GM19468 (cell line): ENCODE data around the gene KIAA1217.

Experiments used
- ATAC-seq: cut with Tn5 transposase; IDR thresholded peaks from one replicate; pipeline ENCODE4 v1.9.1; 2021; ENCODE audit warnings: mild to moderate bottlenecking, moderate library complexity, moderate number of reproducible peaks; ENCODE audit not compliant: unreplicated experiment; ENCODE audit errors: extremely low read depth

Gene KIAA1217

GRCh38 chr10:24453973-24454372 is 245.0 kb downstream of the KIAA1217 start:
- no peak for ATAC-seq

- no peak for ATAC-seq
These were observed 246.5 kb downstream of the KIAA1217 start for GRCh38 chr10:24455447-24455846.

GRCh38 chr10:24456322-24456721 is 247.4 kb downstream of the KIAA1217 start:
- no peak for ATAC-seq

- ATAC-seq = no peak
These were observed 248.9 kb downstream of the KIAA1217 start for GRCh38 chr10:24457661-24458318.

- ATAC-seq = no peak
These were observed 250.9 kb downstream of the KIAA1217 start for GRCh38 chr10:24459836-24460235.

- no peak for ATAC-seq
These were observed 253.4 kb downstream of the KIAA1217 start for GRCh38 chr10:24462291-24462813.

- no peak for ATAC-seq
These were observed 254.1 kb downstream of the KIAA1217 start for GRCh38 chr10:24462889-24463552.

- ATAC-seq = no peak
These were observed 254.9 kb downstream of the KIAA1217 start for GRCh38 chr10:24463611-24464426.

- no peak for ATAC-seq
These were observed 256.4 kb downstream of the KIAA1217 start for GRCh38 chr10:24465124-24465874.

GRCh38 chr10:24465891-24466818 is 257.2 kb downstream of the KIAA1217 start:
- peak; percentile 66 for ATAC-seq

GRCh38 chr10:24467136-24467535 is 258.2 kb downstream of the KIAA1217 start:
- no peak for ATAC-seq

- no peak for ATAC-seq
These were observed 258.7 kb downstream of the KIAA1217 start for GRCh38 chr10:24467605-24468004.

- ATAC-seq = no peak
These were observed 259.4 kb downstream of the KIAA1217 start for GRCh38 chr10:24468281-24468751.

GRCh38 chr10:24469993-24470392 is 261.1 kb downstream of the KIAA1217 start:
- no peak for ATAC-seq

- ATAC-seq = no peak
These were observed 266.7 kb downstream of the KIAA1217 start for GRCh38 chr10:24475598-24475997.

GRCh38 chr10:24476913-24477701 is 268.2 kb downstream of the KIAA1217 start:
- ATAC-seq = no peak

- no peak for ATAC-seq
These were observed 269.0 kb downstream of the KIAA1217 start for GRCh38 chr10:24477915-24478314.

GRCh38 chr10:24479806-24480205 is 270.9 kb downstream of the KIAA1217 start:
- no peak for ATAC-seq
